Measurements from ENCODE around the gene HACD2. TPM values are rescaled to one million over a fixed set of nuclear protein-coding genes. Genes with fewer than 3 reads are reported as not detected.

Gene HACD2
- polyA plus RNA-seq, 3 donors, result 12.9 to 17.1 (median 15.1) TPM

DNA sequence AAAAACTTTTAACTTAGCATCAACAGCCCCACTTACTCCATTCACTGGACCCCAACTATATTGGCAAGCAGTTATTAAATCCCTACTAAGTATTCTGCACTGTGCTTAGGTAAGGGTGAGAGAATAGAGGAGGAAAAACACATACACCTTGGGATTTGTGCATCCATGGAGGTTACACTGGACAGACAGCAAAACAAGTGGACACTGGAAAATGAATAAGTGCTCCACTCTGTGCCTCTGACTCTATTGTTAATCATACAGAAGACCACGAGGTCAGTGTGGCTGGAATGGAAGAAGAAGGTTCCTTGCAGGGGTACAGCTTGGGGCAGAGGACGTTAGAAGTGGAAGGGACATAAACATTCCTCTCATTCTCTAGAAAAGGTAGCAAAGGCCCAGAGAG is 139.2 kb downstream of the HACD2 start:
- Histone ChIP-seq H3K27me3 (ENCODE audit: control insufficient read depth in 2 of 2, insufficient read depth in 2 of 2, low read length in 2 of 2) (peaks cover 31 to 54% of the 10 kb centered on the region in 2 donors), H3K9me3 (replicated peaks in 1 of 2; ENCODE audit: control insufficient read depth in 1 of 2, insufficient read depth in 1 of 2, low read length in 2 of 2) (peaks cover 0 to 9% of the 10 kb centered on the region in 2 donors), H4K20me1 (ENCODE audit: insufficient read depth, low read length) (no peaks in the 10 kb centered on the region), H3K4me3 (replicated peaks in 1 of 3; ENCODE audit: low read depth in 2 of 3, low read length in 3 of 3) (no peak overlapping the region), H2AFZ (ENCODE audit: insufficient read depth, low read depth, low read length, poor library complexity, severe bottlenecking) (no peak overlapping the region), H3K4me2 (replicated peaks; ENCODE audit: extremely low read depth, low read length, poor library complexity, severe bottlenecking) (no peak overlapping the region), H3K36me3 (replicated peaks in 1 of 2; ENCODE audit: control insufficient read depth in 1 of 2, insufficient read depth in 2 of 2, low read length in 2 of 2) (no peaks in the 10 kb centered on the region), H3K79me2 (ENCODE audit: insufficient read depth, low read length) (no peaks in the 10 kb centered on the region), H3K4me1 (ENCODE audit: control insufficient read depth in 1 of 2, insufficient read depth in 2 of 2, low read length in 2 of 2) (peaks cover 12 to 18% of the 10 kb centered on the region in 2 donors), H3K27ac (ENCODE audit: low read depth in 1 of 2, low read length in 2 of 2) (no peak overlapping the region), H3K9ac (ENCODE audit: insufficient read depth, low read length, poor library complexity, severe bottlenecking) (no peak overlapping the region)
- H3K36me3 Mint-ChIP-seq, result no peaks in the 10 kb centered on the region
- H3K9me3 Mint-ChIP-seq, result peaks cover 0 to 7% (median 3%) of the 10 kb centered on the region in 7 donors
- intact Hi-C loops (cut with micrococcal nuclease), result no loop called here
- H3K4me3 Mint-ChIP-seq, result no peak overlapping the region
- TF ChIP-seq CTCF (IDR thresholded peaks at IDR 0.05), result no peak
- H3K27me3 Mint-ChIP-seq (ENCODE audit: low read depth in 3 of 3), result peaks cover 47 to 67% (median 52%) of the 10 kb centered on the region in 3 donors
- no CpG with 5 or more reads among the region's 2 CpGs for WGBS (ENCODE audit: insufficient coverage)
- H3K27ac Mint-ChIP-seq, result no peak overlapping the region
- DNase-seq, result no peak
- H3K4me1 Mint-ChIP-seq, result peaks cover 2% of the 10 kb centered on the region

DNA sequence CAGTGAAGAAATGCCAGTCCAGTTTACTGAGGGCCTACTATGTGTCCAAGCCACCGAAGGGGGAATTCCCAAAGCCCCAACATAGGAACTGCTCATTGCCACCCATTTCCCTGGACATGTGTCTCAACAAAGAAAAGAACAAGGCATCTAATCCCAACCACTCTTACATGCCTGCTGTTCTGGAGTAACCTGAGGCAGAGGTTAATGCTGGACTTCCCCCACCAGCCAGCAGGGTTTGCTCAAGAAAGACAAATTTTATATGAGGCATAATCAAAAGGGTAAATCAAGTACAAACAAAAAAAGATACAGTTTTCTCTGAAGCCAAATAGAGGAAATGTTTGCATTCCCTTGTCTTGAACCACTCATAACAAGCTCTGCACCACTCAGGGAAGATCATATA is 140.1 kb downstream of the HACD2 start:
- H3K4me3 Mint-ChIP-seq, result no peak overlapping the region
- no peaks in the 10 kb centered on the region for H3K79me2 ChIP-seq (ENCODE audit: insufficient read depth, low read length)
- WGBS (ENCODE audit: insufficient coverage), result no CpG with 5 or more reads among the region's 1 CpG
- H3K27me3 Mint-ChIP-seq (ENCODE audit: low read depth in 3 of 3), result peaks cover 41 to 57% (median 46%) of the 10 kb centered on the region in 3 donors
- H3K4me1 ChIP-seq (ENCODE audit: control insufficient read depth in 1 of 2, insufficient read depth in 2 of 2, low read length in 2 of 2), result peaks cover 7 to 14% of the 10 kb centered on the region in 2 donors
- no peak for DNase-seq
- peaks cover 0 to 7% (median 0%) of the 10 kb centered on the region in 7 donors for H3K9me3 Mint-ChIP-seq
- peaks cover 2% of the 10 kb centered on the region for H3K4me1 Mint-ChIP-seq
- no peak overlapping the region for H3K27ac Mint-ChIP-seq
- no peak overlapping the region for H3K27ac ChIP-seq (ENCODE audit: low read depth in 1 of 2, low read length in 2 of 2)
- H4K20me1 ChIP-seq (ENCODE audit: insufficient read depth, low read length), result no peaks in the 10 kb centered on the region
- TF ChIP-seq CTCF (IDR thresholded peaks at IDR 0.05), result no peak
- no peak overlapping the region for H3K4me3 ChIP-seq (replicated peaks in 1 of 3; ENCODE audit: low read depth in 2 of 3, low read length in 3 of 3)
- intact Hi-C loops (cut with micrococcal nuclease), result no loop called here
- H3K36me3 Mint-ChIP-seq, result no peaks in the 10 kb centered on the region
- no peak overlapping the region for H3K4me2 ChIP-seq (replicated peaks; ENCODE audit: extremely low read depth, low read length, poor library complexity, severe bottlenecking)
- H3K36me3 ChIP-seq (replicated peaks in 1 of 2; ENCODE audit: control insufficient read depth in 1 of 2, insufficient read depth in 2 of 2, low read length in 2 of 2), result no peaks in the 10 kb centered on the region
- no peak overlapping the region for H2AFZ ChIP-seq (ENCODE audit: insufficient read depth, low read depth, low read length, poor library complexity, severe bottlenecking)
- H3K9ac ChIP-seq (ENCODE audit: insufficient read depth, low read length, poor library complexity, severe bottlenecking), result no peak overlapping the region
- peaks cover 22 to 45% of the 10 kb centered on the region in 2 donors for H3K27me3 ChIP-seq (ENCODE audit: control insufficient read depth in 2 of 2, insufficient read depth in 2 of 2, low read length in 2 of 2)
- peaks cover 0 to 5% of the 10 kb centered on the region in 2 donors for H3K9me3 ChIP-seq (replicated peaks in 1 of 2; ENCODE audit: control insufficient read depth in 1 of 2, insufficient read depth in 1 of 2, low read length in 2 of 2)

Data from CD14-positive monocyte (primary cell).